Measurements from ENCODE around the gene FAM169A.
A peak's percentile ranks its signal among the peaks of the same experiment; 100 is the strongest.
"Not testable (repeated sequence)": the region's sequence is repeated elsewhere in the genome, so short reads cannot be mapped to it uniquely, and the experiment has no call there.

Gene FAM169A

DNA sequence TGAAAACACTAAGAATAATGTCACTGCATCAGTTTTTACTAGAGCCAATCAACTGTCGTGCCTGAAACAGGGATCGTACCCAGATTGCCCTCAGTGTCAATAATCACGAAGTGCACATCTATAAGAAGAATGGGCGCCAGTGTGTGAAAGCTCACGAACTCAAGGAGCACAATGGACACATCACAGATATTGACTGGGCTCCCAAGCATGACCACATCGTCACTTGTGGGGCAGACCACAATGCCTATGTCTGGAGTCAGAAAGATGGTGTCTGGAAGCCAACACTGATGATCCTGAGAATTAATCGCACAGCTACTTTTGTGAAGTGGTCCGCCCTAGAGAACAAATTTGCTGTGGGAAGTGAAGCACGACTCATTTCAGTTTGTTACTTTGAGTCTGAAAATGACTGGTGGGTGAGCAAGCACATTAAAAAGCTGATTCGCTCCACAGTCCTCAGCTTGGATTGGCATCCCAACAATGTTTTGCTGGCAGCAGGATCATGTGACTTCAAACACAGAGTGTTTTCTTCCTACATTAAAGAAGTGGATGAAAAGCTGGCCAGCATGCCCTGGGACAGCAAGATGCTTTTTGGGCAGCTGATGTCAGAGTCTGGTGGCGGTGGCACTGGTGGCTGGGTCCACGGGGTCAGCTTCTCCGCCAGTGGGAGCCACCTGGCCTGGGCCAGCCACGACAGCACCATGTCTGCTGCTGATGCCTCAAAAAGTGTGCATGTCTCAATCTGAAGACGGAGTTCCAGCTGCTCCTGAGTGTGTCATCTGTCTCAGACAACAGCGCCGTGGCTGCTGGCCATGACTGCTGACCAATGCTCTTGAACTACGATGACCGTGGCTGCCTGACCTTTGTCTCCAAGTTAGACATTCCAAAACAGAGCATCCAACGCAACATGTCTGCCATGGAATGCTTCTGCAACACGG is 66.9 kb downstream of the FAM169A start:
- DNase-seq: no peak

DNA sequence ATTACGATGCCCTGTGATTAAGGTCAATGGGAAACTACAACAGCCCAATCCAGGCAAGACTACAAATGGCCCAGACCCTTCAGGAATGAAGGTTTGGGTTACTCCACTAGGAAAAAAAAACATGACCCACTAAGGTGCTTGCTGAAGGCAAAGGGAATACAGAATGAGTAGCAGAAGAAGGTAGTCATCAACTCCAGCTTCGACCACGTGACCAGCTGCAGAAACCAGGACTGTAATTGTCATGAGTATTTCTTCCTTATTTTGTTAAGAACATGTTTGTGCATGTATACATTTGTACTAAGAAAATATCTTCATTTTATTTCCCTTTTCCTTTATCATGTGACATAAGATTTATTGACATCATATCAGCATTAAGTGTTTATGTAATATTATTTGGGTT is 74.5 kb downstream of the FAM169A start:
- DNase-seq: not testable (repeated sequence)

GRCh38 chr5:74787424-74787823 is 78.8 kb downstream of the FAM169A start:
- no peak for DNase-seq

GRCh38 chr5:74786851-74787250 is 79.3 kb downstream of the FAM169A start:
- no peak for DNase-seq

GRCh38 chr5:74778609-74779008 is 87.6 kb downstream of the FAM169A start:
- no peak for DNase-seq

DNA sequence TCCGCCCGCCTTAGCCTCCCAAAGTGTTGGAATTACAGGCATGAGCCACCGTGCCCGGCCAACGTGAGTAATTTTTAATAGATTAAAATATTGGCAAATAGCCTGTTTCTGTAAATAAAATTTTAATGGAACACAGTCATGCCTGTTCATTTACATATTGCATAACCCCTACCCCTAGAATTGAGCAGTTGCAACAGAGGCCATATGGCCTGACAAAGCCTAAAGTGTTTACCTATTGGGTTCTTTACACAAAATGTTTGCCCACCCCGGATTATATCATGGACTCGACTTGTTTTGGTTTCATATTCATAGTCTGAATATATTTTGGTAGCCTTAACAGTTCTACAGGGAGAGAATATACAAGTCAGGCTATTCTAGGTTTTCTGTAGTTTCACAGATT is 93.8 kb downstream of the FAM169A start:
- DNase-seq: no peak

DNA sequence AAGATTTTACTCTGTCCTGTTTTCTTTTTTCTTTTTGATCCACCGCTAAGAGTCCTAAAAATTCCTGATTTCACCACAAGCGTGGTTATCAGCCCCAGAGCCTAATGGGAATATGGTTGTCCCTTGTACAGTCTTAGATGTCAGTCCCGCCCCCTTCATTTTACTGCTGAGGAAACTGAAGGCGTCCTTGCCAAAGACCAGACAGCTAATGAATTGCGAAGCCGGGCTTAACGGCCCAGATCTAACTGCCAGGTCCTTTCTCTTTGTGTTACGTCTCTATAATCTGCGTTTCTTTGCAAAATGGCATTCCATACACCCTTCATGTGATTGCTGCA is 98.6 kb downstream of the FAM169A start:
- no peak for DNase-seq

DNA sequence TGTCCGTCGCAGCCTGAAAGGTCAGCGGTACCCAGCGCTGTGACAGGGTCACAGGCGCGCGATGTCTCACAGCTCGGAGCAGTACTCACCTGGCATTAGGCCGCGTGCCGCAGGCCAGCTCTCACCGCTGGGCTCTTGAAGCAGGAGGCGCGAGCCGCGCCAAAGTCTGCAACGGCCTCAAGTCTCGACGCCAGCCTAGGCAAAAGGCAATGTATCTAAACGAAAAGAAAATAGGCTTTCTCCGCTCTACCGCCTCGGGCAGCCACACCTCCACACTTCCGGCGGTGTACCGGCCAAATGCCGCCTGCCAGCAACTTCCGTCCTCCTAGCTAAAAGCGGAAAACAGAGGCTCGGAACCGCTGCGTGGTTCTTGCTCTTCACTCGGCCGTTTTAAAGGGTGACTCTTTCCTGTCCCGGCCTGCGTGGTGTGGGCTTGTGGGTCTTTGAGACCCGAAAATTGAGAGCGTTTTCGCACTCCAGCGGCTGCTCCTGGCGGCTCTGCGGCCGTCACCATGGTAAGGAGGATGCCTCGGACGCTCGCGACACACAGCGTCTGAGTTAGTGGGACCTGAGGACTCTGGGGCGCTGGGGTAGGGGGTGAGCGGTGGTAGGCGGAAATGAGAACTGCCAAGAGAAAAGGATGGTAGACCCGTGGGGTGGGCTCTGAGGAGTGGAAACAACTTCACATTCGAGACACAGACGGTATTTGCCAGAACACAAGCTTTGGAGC is 99.2 kb downstream of the FAM169A start, which contains the start of the genes GFM2 and NSA2:
GFM2 (minus strand) TSS at position 269 of the 730 bp plus-strand sequence. CDS start 3,375 bp downstream, outside the sequence.
NSA2 (plus strand) TSS at position 401 of the 730 bp plus-strand sequence; CDS start at position 513, 112 bp downstream.
- DNase-seq: peak; percentile 93

- DNase-seq: no peak
These were observed 99.8 kb downstream of the FAM169A start for GRCh38 chr5:74766418-74766848.

DNA sequence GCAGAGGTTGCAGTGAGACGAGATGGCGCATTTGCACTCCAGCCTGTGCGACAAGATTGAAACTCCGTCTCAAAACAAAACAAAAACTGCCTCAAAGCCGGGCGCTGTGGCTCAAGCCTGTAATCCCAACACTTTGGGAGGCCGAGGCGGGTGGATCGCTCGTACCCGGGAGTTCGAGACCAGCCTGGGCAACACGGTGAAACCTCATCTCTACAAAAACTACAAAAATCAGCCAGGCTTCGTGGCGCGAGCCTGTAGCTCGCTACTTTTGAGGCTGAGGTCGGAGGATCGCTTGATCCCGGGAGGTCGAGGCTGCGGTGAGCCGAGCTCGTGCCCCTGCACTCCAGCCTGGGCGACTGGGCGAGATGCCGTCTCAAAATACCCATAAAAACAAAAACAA is 100.3 kb downstream of the FAM169A start:
- DNase-seq: no peak

GRCh38 chr5:74765201-74765600 is 101.0 kb downstream of the FAM169A start:
- no peak for DNase-seq

- no peak for DNase-seq
These were observed 102.7 kb downstream of the FAM169A start for GRCh38 chr5:74763504-74763903.

DNA sequence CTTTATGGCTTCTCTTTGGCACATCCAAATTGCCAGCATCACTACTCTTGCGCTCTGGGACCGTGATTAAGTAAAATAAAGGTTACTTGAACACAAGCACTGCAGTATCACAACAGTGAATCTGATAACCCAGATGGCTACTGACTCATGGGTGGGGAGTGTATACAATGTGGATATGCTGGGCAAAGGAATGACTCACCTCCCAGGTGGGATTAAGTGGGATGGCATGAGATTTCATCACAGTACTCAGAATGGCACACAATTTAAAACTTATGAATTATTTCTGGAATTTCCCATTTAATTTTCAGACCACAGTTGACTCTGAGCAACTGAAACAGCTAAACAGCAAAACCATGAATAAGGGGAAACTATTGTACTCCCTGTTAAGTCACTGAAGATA is 103.6 kb downstream of the FAM169A start:
- no peak for DNase-seq

- DNase-seq: no peak
These were observed 104.9 kb downstream of the FAM169A start for GRCh38 chr5:74761241-74761640.

DNA sequence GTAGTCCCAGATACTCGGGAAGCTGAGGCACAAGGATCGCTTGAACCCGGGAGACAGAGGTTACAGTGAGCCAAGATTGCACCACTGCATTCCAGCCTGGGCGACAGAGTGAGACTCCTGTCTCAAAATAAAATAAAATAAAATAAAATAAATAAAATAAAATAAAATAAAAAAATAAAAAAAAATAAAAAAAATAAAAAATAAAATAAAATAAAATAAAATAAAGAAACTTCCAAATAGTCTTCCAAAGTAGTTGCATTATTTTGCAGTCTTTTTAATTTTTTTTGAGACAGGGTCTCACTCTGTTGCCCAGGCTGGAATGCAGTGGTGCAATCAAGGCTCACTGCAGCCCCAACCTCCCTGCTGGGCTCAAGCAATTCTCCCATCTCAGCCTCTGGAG is 117.4 kb downstream of the FAM169A start:
- DNase-seq: not testable (repeated sequence)

DNA sequence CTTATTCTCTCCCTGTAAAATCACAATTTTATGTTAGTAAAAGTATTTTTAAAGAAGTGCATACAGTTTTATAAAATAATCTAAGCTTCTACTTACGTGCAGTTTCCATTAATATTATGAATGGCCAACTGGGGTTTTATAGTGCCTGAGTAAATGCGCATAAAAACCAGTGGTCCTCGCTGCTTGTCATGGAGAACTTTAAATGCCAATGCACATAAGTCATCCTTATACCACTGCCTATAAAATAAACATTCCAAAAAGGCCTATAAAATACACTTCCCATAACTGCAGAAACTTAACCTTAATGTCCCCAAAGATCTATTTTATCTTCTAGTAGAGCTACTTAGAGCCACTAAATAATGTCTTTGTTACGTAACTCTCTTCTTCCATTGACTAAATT is 127.8 kb downstream of the FAM169A start:
- no peak for DNase-seq

GRCh38 chr5:74736759-74737158 is 129.4 kb downstream of the FAM169A start:
- no peak for DNase-seq
